ENCODE measurements around the gene PARVG. TPM values are rescaled to one million over a fixed set of nuclear protein-coding genes. Genes with fewer than 3 reads are reported as not detected.

Gene PARVG
- total RNA-seq, 1 donor from 2014 or later: 65.9 TPM

GRCh38 chr22:44133901-44134571 is 46.7 kb upstream of the PARVG start:
- Histone ChIP-seq H3K9me3 (peaks cover 10% of the 10 kb centered on the region), H3K36me3 (no peaks in the 10 kb centered on the region), H3K27me3 (no peaks in the 10 kb centered on the region), H3K27ac (no peak overlapping the region), H3K4me3 (no peak overlapping the region), H3K4me1 (no peaks in the 10 kb centered on the region)
- ATAC-seq: peak; percentile 38
- DNase-seq: peak; percentile 57
- intact Hi-C loops (cut with DNase I): no loop called here
- no peak for TF ChIP-seq CTCF (IDR thresholded peaks at IDR 0.05)

GRCh38 chr22:44136112-44136511 is 44.6 kb upstream of the PARVG start:
- TF ChIP-seq CTCF (IDR thresholded peaks at IDR 0.05): no peak
- no peak overlapping the region for H3K27ac ChIP-seq
- H3K36me3 ChIP-seq: no peaks in the 10 kb centered on the region
- peak; percentile 28 for DNase-seq
- peaks cover 10% of the 10 kb centered on the region for H3K9me3 ChIP-seq
- intact Hi-C loops (cut with DNase I): no loop called here
- no peaks in the 10 kb centered on the region for H3K4me1 ChIP-seq
- ATAC-seq: no peak
- H3K27me3 ChIP-seq: no peaks in the 10 kb centered on the region
- no peak overlapping the region for H3K4me3 ChIP-seq

DNA sequence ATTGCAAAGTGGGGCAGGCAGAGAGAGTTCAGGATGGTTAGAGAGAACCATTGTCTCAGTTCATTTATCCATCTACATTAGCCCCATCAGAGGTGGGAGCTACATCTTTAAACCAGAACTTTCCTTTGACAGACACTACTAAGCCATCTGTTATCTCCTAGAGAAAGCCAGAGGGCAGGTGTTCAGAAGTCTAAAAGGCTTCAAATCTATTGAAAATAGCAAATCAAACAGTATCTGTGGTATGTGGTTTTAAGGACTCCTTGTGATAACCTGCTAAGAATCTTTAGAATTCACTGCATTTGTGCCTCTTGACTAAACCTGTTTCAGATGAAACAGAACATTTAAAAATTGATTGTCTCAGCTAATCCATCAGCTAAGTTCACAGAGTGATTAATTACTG is 43.9 kb upstream of the PARVG start:
- H3K36me3 ChIP-seq: no peaks in the 10 kb centered on the region
- intact Hi-C loops (cut with DNase I): no loop called here
- H3K4me3 ChIP-seq: no peak overlapping the region
- no peak for TF ChIP-seq CTCF (IDR thresholded peaks at IDR 0.05)
- no peak for DNase-seq
- no peak overlapping the region for H3K27ac ChIP-seq
- H3K4me1 ChIP-seq: no peaks in the 10 kb centered on the region
- H3K9me3 ChIP-seq: peaks cover 10% of the 10 kb centered on the region
- no peak for ATAC-seq
- no peaks in the 10 kb centered on the region for H3K27me3 ChIP-seq

GRCh38 chr22:44137415-44137814 is 43.3 kb upstream of the PARVG start:
- peaks cover 10% of the 10 kb centered on the region for H3K9me3 ChIP-seq
- no peaks in the 10 kb centered on the region for H3K4me1 ChIP-seq
- intact Hi-C loops (cut with DNase I): no loop called here
- H3K27me3 ChIP-seq: no peaks in the 10 kb centered on the region
- no peak for TF ChIP-seq CTCF (IDR thresholded peaks at IDR 0.05)
- H3K36me3 ChIP-seq: no peaks in the 10 kb centered on the region
- H3K27ac ChIP-seq: no peak overlapping the region
- DNase-seq: no peak
- ATAC-seq: no peak
- H3K4me3 ChIP-seq: no peak overlapping the region

DNA sequence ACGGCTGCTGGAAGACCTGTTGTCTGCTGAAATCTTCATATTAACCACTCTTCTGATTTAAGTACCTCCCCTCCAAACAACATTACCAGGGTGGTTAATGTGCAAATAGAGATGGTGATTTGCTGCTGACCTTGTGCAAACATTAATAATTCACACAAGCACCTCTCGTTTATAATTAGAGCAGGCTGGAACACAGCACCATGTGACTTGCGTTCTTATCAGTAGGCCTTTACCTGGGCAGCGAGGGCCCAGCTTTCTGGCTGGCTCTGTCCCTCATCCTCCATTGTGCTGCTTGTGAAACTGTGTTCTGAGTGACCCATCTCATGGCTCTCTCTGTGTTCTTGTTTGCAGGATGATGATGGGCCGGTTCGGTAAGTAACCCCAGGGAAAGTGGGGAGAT is 41.0 kb upstream of the PARVG start:
- peaks cover 10% of the 10 kb centered on the region for H3K9me3 ChIP-seq

More for the DNA sequence above, 41.0 kb upstream of the PARVG start:
- no peaks in the 10 kb centered on the region for H3K4me1 ChIP-seq
- no peak overlapping the region for H3K4me3 ChIP-seq
- H3K27me3 ChIP-seq: no peaks in the 10 kb centered on the region
- DNase-seq: no peak
- no peak for TF ChIP-seq CTCF (IDR thresholded peaks at IDR 0.05)
- peak; percentile 31 for ATAC-seq
- H3K27ac ChIP-seq: no peak overlapping the region
- intact Hi-C loops (cut with DNase I): no loop called here
- no peaks in the 10 kb centered on the region for H3K36me3 ChIP-seq

Data from upper lobe of right lung (tissue), 1 donor.